RWPE2 (cell line): ENCODE data around the gene IL20RB.

Experiments
- ATAC-seq: fragments of 200-7000 bp; cut with Tn5 transposase; 3 replicates; pipeline ENCODE4 v1.9.1; 2021; ENCODE audit warnings: low read depth
- DNase-seq: peaks from one replicate; pipeline ENCODE4 v3.0.0-alpha.2; 2020; ENCODE audit warnings: low spot score
- H3K27ac ChIP-seq: fragments of 450-650 bp; 2 replicates; pipeline ENCODE4 v1.5.1; 2017; ENCODE audit warnings: mild to moderate bottlenecking; ENCODE audit not compliant: poor library complexity, severe bottlenecking
- H3K27me3 ChIP-seq: fragments of 250-450 bp; sonication (Bioruptor Pico); 2 replicates; pipeline ENCODE4 v1.5.1; 2021; ENCODE audit warnings: mild to moderate bottlenecking, moderate library complexity; ENCODE audit not compliant: insufficient read depth, poor library complexity, severe bottlenecking
- H3K36me3 ChIP-seq: fragments of 250-450 bp; sonication (Bioruptor Pico); 2 replicates; pipeline ENCODE4 v1.5.1; 2020; ENCODE audit warnings: low read depth, mild to moderate bottlenecking, moderate library complexity
- H3K4me1 ChIP-seq: fragments of 250-450 bp; sonication (Bioruptor Pico); 2 replicates; pipeline ENCODE4 v1.5.1; 2021; ENCODE audit warnings: mild to moderate bottlenecking, moderate library complexity; ENCODE audit not compliant: insufficient read depth, poor library complexity, severe bottlenecking
- H3K4me3 ChIP-seq: fragments of 250-450 bp; sonication (Bioruptor Pico); 2 replicates; pipeline ENCODE4 v1.5.1; 2021; ENCODE audit warnings: mild to moderate bottlenecking, moderate library complexity; ENCODE audit not compliant: severe bottlenecking
- H3K9me3 ChIP-seq: fragments of 250-450 bp; sonication (Bioruptor Pico); 2 replicates; pipeline ENCODE4 v1.5.1; 2021; ENCODE audit warnings: mild to moderate bottlenecking, moderate library complexity; ENCODE audit not compliant: severe bottlenecking
- TF ChIP-seq, protein P1 (sequence below): fragments of 450-650 bp; IDR thresholded peaks from one replicate; pipeline ENCODE4 v1.5.1; 2017; ENCODE audit warnings: mild to moderate bottlenecking, moderate library complexity; ENCODE audit not compliant: poor library complexity, severe bottlenecking

IL20RB gene

GRCh38 chr3:136949146-136949545 is 8.6 kb upstream of the IL20RB start:
- no peaks in the 10 kb centered on the region for H3K27me3 ChIP-seq
- H3K4me3 ChIP-seq, result no peak overlapping the region
- ATAC-seq, result no peak
- DNase-seq, result no peak
- no peak overlapping the region for H3K27ac ChIP-seq
- no peaks in the 10 kb centered on the region for H3K9me3 ChIP-seq
- H3K36me3 ChIP-seq, result peaks cover 33% of the 10 kb centered on the region
- peaks cover 32% of the 10 kb centered on the region for H3K4me1 ChIP-seq
- TF ChIP-seq, protein P1, sequence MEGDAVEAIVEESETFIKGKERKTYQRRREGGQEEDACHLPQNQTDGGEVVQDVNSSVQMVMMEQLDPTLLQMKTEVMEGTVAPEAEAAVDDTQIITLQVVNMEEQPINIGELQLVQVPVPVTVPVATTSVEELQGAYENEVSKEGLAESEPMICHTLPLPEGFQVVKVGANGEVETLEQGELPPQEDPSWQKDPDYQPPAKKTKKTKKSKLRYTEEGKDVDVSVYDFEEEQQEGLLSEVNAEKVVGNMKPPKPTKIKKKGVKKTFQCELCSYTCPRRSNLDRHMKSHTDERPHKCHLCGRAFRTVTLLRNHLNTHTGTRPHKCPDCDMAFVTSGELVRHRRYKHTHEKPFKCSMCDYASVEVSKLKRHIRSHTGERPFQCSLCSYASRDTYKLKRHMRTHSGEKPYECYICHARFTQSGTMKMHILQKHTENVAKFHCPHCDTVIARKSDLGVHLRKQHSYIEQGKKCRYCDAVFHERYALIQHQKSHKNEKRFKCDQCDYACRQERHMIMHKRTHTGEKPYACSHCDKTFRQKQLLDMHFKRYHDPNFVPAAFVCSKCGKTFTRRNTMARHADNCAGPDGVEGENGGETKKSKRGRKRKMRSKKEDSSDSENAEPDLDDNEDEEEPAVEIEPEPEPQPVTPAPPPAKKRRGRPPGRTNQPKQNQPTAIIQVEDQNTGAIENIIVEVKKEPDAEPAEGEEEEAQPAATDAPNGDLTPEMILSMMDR, result no peak

- H3K36me3 ChIP-seq, result peaks cover 33% of the 10 kb centered on the region
- ATAC-seq (no peak), DNase-seq (no peak)
- H3K4me3 ChIP-seq, result no peak overlapping the region
- peaks cover 38% of the 10 kb centered on the region for H3K4me1 ChIP-seq
- TF ChIP-seq, protein P1, result peak; percentile 79
- H3K9me3 ChIP-seq, result no peaks in the 10 kb centered on the region
- no peaks in the 10 kb centered on the region for H3K27me3 ChIP-seq
- H3K27ac ChIP-seq, result no peak overlapping the region
Observed at GRCh38 chr3:136949708-136950107, 8.1 kb upstream of the IL20RB start.

DNA sequence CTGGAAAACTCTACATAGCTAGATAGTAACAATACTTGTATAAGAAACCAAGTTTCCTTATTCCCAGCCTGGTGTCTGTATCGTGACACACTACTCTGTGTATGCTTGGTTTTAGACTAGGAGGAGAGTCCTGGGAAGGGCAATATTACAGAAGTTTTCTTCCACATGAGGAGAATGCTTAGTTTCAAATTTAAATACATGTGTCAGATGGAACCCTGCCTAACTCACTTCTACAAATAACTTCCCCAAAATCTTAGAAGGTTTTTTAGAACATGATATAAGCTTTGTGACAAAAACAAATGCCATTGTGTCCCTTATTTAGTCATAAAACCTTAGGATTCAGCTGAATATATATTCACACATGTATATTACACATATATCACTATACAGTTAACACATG is 7.2 kb upstream of the IL20RB start:
- DNase-seq (no peak), ATAC-seq (no peak)
- no peaks in the 10 kb centered on the region for H3K27me3 ChIP-seq
- H3K4me1 ChIP-seq, result peaks cover 47% of the 10 kb centered on the region
- H3K4me3 ChIP-seq, result no peak overlapping the region
- no peaks in the 10 kb centered on the region for H3K9me3 ChIP-seq
- H3K36me3 ChIP-seq, result peaks cover 26% of the 10 kb centered on the region
- H3K27ac ChIP-seq, result peak overlapping the region; percentile 99
- TF ChIP-seq, protein P1, result no peak

DNA sequence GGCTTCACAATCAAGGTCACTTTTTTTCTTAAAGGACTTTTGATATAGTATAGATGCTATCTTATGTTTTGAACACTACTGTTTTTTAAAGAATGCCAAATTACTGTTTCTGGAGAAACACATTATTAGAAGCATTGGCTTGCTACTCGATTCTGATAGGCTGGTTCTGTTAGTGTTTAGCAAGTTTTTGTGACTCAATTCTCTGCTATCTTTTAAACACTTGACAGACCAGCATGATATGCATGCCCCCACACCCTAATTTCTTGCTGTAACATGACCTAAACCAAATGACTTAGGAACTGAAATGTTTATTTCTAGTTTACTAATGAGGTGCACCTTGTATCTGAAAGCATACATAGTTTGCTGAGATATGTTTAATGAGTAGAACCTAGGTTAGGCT is 5.5 kb upstream of the IL20RB start:
- peaks cover 22% of the 10 kb centered on the region for H3K36me3 ChIP-seq
- DNase-seq (no peak), ATAC-seq (peak; percentile 68)
- no peaks in the 10 kb centered on the region for H3K27me3 ChIP-seq
- no peaks in the 10 kb centered on the region for H3K9me3 ChIP-seq
- peaks cover 64% of the 10 kb centered on the region for H3K4me1 ChIP-seq
- H3K27ac ChIP-seq, result peak overlapping the region; percentile 99
- TF ChIP-seq, protein P1, result no peak
- no peak overlapping the region for H3K4me3 ChIP-seq

- peaks cover 22% of the 10 kb centered on the region for H3K36me3 ChIP-seq
- H3K27ac ChIP-seq, result peak overlapping the region; percentile 99
- H3K27me3 ChIP-seq, result no peaks in the 10 kb centered on the region
- peaks cover 70% of the 10 kb centered on the region for H3K4me1 ChIP-seq
- TF ChIP-seq, protein P1, result no peak
- no peak overlapping the region for H3K4me3 ChIP-seq
- ATAC-seq (no peak), DNase-seq (no peak)
- H3K9me3 ChIP-seq, result no peaks in the 10 kb centered on the region
Observed at GRCh38 chr3:136954251-136954650, 3.5 kb upstream of the IL20RB start.
